ENCODE data around the gene SLC1A7. TPM values are rescaled to one million over a fixed set of nuclear protein-coding genes. Genes with fewer than 3 reads are reported as not detected.

SLC1A7 gene
- total and polyA plus RNA-seq, 2 of the 13 experiments (the other 11 are each of a cell fraction or from before 2014, with no cell fraction given) = 0.04 to 2.0 TPM

DNA sequence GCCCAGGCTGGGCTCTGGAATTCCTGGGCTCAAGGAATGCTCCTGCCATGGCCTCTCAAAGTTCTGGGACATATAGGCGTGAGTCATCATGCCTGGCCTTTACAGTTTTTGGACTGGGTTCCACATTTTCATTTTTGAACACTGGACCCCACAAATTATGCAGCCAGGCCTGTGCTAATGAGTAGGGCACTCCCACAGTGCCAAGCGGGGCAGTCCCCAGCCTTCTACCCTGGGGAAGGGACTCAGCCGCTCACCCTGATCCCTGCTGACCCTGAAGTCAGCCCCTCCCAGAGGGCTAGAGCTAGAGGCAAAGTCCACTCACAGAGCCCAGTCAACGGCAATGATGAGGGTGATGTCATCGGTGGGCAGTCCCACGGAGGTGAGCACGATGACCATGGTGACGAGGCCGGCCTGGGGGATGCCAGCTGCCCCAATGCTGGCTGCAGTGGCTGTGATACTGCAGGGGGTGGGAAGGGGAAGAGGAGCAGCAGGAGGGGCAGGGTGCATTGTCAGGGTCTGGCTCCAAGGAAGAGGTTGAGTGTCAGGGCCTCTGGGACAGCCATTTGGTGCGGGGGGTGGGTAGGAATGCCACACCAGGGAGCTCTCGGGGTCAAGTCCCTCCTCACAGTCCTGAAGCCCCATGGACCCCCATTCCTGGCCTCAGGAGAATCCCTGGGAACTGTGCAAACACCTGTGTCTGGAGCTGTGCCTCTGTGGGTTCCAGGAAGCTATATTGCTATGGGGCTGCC, 52.8 kb downstream of the SLC1A7 start (continued):
- TF ChIP-seq, protein P1, sequence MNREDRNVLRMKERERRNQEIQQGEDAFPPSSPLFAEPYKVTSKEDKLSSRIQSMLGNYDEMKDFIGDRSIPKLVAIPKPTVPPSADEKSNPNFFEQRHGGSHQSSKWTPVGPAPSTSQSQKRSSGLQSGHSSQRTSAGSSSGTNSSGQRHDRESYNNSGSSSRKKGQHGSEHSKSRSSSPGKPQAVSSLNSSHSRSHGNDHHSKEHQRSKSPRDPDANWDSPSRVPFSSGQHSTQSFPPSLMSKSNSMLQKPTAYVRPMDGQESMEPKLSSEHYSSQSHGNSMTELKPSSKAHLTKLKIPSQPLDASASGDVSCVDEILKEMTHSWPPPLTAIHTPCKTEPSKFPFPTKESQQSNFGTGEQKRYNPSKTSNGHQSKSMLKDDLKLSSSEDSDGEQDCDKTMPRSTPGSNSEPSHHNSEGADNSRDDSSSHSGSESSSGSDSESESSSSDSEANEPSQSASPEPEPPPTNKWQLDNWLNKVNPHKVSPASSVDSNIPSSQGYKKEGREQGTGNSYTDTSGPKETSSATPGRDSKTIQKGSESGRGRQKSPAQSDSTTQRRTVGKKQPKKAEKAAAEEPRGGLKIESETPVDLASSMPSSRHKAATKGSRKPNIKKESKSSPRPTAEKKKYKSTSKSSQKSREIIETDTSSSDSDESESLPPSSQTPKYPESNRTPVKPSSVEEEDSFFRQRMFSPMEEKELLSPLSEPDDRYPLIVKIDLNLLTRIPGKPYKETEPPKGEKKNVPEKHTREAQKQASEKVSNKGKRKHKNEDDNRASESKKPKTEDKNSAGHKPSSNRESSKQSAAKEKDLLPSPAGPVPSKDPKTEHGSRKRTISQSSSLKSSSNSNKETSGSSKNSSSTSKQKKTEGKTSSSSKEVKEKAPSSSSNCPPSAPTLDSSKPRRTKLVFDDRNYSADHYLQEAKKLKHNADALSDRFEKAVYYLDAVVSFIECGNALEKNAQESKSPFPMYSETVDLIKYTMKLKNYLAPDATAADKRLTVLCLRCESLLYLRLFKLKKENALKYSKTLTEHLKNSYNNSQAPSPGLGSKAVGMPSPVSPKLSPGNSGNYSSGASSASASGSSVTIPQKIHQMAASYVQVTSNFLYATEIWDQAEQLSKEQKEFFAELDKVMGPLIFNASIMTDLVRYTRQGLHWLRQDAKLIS (CRISPR knock-in tag; IDR thresholded peaks at IDR 0.05) = no peak
- TF ChIP-seq ZNF784 (CRISPR knock-in tag; IDR thresholded peaks at IDR 0.05; ENCODE audit: borderline replicate concordance) (no peak), DZIP1 (CRISPR knock-in tag; IDR thresholded peaks at IDR 0.05) (no peak), ZFP41 (CRISPR knock-in tag; IDR thresholded peaks at IDR 0.05; ENCODE audit: borderline replicate concordance) (no peak), ZNF678 (CRISPR knock-in tag; IDR thresholded peaks at IDR 0.05) (no peak), SOX13 (IDR thresholded peaks at IDR 0.05) (no peak), SOX13 (CRISPR knock-in tag; conservative IDR thresholded peaks at IDR 0.05 in 1 of 2, IDR thresholded peaks at IDR 0.05 in 1 of 2) (peak in 1 of 2 experiments; percentile 58; a peak in 2 of 4 replicates), ZBTB3 (CRISPR knock-in tag; IDR thresholded peaks at IDR 0.05; ENCODE audit: borderline replicate concordance, low read depth) (no peak; the same call in 1 of the 2 replicates), ZNF253 (CRISPR knock-in tag; IDR thresholded peaks at IDR 0.05; ENCODE audit: borderline replicate concordance) (no peak), ZNF136 (CRISPR knock-in tag; IDR thresholded peaks at IDR 0.05; ENCODE audit: low read depth) (no peak), ZBTB33 (CRISPR knock-in tag; IDR thresholded peaks at IDR 0.05) (0 out of 2 replicates have a peak, but pooled peaks have one; percentile 6), SALL1 (CRISPR knock-in tag; IDR thresholded peaks at IDR 0.05) (peak; percentile 91), ZNF770 (CRISPR knock-in tag; IDR thresholded peaks at IDR 0.05) (0 out of 2 replicates have a peak, but pooled peaks have one; percentile 59)

Measured in HepG2 (cell line).